HEK293T (cell line): ENCODE results near the gene GPR39.
"Not testable (repeated sequence)": the region's sequence is repeated elsewhere in the genome, so short reads cannot be mapped to it uniquely, and the experiment has no call there.

Experiments used
- CTCF ChIA-PET: fragments of 350-600 bp; formaldehyde crosslinking; extraction: SDS; loops from one replicate; lab custom pipeline; 2021; ENCODE audit warnings: antibody characterized with exemption, inconsistent platforms; lab: Yijun Ruan, JAX
- POLR2A ChIA-PET: fragments of 350-600 bp; formaldehyde crosslinking; extraction: SDS; loops from one replicate; lab custom pipeline; 2020; ENCODE audit warnings: antibody characterized with exemption, inconsistent platforms; lab: Yijun Ruan, JAX
- DNase-seq: peaks from one replicate; pipeline ENCODE4 v3.0.0; 2012; ENCODE audit warnings: mixed read lengths; ENCODE audit errors: extremely low spot score
- ARNT ChIP-seq: fragments of 450-650 bp; IDR thresholded peaks from 2 replicates; pipeline ENCODE4 v1.6.1; 2017; ENCODE audit warnings: mild to moderate bottlenecking
- BHLHE40 ChIP-seq: fragments of 450-650 bp; IDR thresholded peaks from 2 replicates; pipeline ENCODE4 v1.6.1; 2016; ENCODE audit warnings: mild to moderate bottlenecking, moderate library complexity, borderline replicate concordance
- CTBP1 ChIP-seq: fragments of 450-650 bp; IDR thresholded peaks from 2 replicates; pipeline ENCODE4 v1.6.1; 2016; ENCODE audit warnings: borderline replicate concordance
- ELF4 ChIP-seq: fragments of 450-650 bp; IDR thresholded peaks from 2 replicates; pipeline ENCODE4 v1.6.1; 2017; ENCODE audit warnings: antibody characterized with exemption
- FOXA1 ChIP-seq: fragments of 450-650 bp; IDR thresholded peaks from 2 replicates; pipeline ENCODE4 v1.6.1; 2016; ENCODE audit warnings: mild to moderate bottlenecking
- FOXK2 ChIP-seq: fragments of 450-650 bp; IDR thresholded peaks from 2 replicates; pipeline ENCODE4 v1.6.1; 2016; ENCODE audit warnings: mild to moderate bottlenecking
- FOXM1 ChIP-seq: fragments of 450-650 bp; IDR thresholded peaks from 2 replicates; pipeline ENCODE4 v1.6.1; 2017; ENCODE audit warnings: mild to moderate bottlenecking, borderline replicate concordance
- HDGF ChIP-seq: fragments of 450-650 bp; IDR thresholded peaks from 2 replicates; pipeline ENCODE4 v1.6.1; 2017; ENCODE audit warnings: antibody characterized with exemption, borderline replicate concordance
- L3MBTL2 ChIP-seq: fragments of 450-650 bp; conservative IDR thresholded peaks from 2 replicates; pipeline ENCODE4 v1.6.1; 2016; ENCODE audit warnings: mild to moderate bottlenecking
- LEF1 ChIP-seq: fragments of 450-650 bp; IDR thresholded peaks from 2 replicates; pipeline ENCODE4 v1.6.1; 2017; ENCODE audit warnings: mild to moderate bottlenecking, borderline replicate concordance
- NFRKB ChIP-seq: fragments of 450-650 bp; IDR thresholded peaks from 2 replicates; pipeline ENCODE4 v1.6.1; 2016; ENCODE audit warnings: mild to moderate bottlenecking, moderate library complexity
- SP1 ChIP-seq: fragments of 450-650 bp; IDR thresholded peaks from 2 replicates; pipeline ENCODE4 v1.6.1; 2017
- SUZ12 ChIP-seq: fragments of 450-650 bp; IDR thresholded peaks from 2 replicates; pipeline ENCODE4 v1.6.1; 2016; ENCODE audit warnings: mild to moderate bottlenecking
- TARDBP ChIP-seq: fragments of 450-650 bp; IDR thresholded peaks from 2 replicates; pipeline ENCODE4 v1.6.1; 2016
- ZNF384 ChIP-seq: fragments of 450-650 bp; IDR thresholded peaks from 2 replicates; pipeline ENCODE4 v1.6.1; 2016
- TF ChIP-seq, protein P1 (sequence below): fragments of 450-650 bp; IDR thresholded peaks from 2 replicates; pipeline ENCODE4 v1.6.1; 2016

Gene GPR39

DNA sequence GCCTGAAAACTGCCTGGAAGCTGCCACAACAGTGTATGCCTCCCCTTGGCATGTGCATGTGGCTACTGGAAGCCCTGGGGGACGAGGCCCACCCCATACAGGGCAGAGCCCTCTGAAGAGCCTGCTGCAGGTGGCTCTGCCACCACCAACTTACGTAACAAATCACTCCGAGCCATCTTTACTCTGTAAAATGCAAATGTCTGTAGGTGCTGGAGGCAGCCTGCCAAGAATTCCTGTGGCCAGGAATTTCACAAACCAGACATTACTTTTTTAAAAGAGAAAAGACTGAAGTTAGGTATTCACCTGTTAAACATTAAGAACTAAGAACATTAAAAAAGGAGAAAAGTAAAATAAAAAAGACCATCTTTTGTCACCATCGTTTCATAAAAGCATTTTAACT lies 106.3 kb downstream of the GPR39 start:
- DNase-seq: no peak
- POLR2A ChIA-PET: no interaction called here
- CTCF ChIA-PET: no interaction called here
- no peak for TF ChIP-seq LEF1
- no peak for TF ChIP-seq SUZ12
- TF ChIP-seq ARNT: no peak
- no peak for TF ChIP-seq FOXM1
- no peak for TF ChIP-seq L3MBTL2
- TF ChIP-seq CTBP1: no peak
- TF ChIP-seq NFRKB: no peak
- no peak for TF ChIP-seq SP1
- no peak for TF ChIP-seq HDGF
- no peak for TF ChIP-seq ZNF384
- no peak for TF ChIP-seq BHLHE40
- TF ChIP-seq TARDBP: no peak

DNA sequence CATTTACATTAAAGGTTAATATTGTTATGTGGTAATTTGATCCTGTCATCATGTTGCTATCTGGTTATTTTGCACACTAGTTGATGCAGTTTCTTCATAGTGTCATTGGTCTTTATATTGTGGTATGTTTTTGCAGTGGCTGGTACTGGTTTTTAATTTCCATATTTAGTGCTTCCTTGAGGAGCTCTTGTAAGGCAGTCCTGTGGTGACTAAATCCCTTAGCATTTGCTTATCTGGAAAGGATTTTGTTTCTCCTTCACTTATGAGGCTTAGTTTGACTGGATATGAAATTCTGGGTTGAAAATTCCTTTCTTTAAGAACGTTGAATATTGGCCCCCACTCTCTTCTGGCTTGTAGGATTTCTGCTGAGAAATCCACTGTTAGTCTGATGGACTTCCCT lies 120.5 kb downstream of the GPR39 start:
- POLR2A ChIA-PET, CTCF ChIA-PET, DNase-seq: not testable (repeated sequence)

DNA sequence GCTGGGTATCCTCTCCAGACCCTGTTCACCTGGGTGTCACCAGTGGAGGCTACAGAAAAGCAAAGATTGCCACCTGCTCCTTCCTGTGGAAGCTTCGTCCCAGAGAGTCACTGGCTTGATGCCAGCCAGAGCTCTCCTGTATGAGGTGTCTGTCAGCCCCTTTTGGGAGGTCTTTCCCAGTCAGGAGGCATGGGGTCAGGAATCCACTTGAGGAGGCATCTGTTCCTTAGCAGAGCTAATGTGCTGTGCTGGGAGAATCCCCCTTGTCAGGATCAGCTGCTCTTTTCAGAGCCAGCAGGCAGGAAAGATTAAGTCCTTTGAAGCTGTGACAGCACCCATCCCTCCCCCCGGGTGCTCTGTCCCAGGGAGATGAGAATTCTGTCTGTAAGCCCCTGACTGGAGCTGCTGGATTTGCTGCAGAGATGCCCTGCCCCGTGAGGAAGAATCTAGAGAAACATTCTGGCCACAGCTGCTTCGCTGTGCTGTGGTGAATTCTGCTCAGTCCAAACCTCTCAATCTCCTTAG lies 121.8 kb downstream of the GPR39 start:
- ChIA-PET POLR2A (no interaction called here), CTCF (no interaction called here)
- DNase-seq: no peak
- TF ChIP-seq LEF1 (no peak), SUZ12 (no peak), ZNF384 (no peak), ARNT (no peak), FOXK2 (no peak), L3MBTL2 (no peak), NFRKB (no peak), BHLHE40 (no peak), TARDBP (no peak)
- TF ChIP-seq, protein P1, sequence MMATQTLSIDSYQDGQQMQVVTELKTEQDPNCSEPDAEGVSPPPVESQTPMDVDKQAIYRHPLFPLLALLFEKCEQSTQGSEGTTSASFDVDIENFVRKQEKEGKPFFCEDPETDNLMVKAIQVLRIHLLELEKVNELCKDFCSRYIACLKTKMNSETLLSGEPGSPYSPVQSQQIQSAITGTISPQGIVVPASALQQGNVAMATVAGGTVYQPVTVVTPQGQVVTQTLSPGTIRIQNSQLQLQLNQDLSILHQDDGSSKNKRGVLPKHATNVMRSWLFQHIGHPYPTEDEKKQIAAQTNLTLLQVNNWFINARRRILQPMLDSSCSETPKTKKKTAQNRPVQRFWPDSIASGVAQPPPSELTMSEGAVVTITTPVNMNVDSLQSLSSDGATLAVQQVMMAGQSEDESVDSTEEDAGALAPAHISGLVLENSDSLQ: no peak

DNA sequence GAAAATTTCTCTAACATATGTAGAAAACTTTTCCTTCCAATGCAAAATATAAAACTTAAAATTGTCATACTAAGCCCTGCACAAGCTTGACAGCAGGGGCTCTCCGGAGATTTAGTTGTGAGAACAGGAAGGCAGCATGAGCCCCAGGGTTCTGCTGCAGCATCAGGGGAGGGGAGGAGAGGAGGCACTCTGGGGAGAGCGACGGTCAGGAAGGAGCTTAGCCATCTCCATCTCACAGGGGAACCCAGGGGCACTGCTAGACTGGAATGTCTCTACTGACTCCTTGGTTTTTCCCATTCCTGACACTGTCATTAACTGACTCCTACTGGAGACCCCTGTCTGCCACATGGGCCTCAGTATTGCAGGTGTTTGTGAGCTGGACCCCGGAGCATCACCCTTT lies 123.6 kb downstream of the GPR39 start:
- DNase-seq: no peak
- POLR2A ChIA-PET: no interaction called here
- CTCF ChIA-PET: no interaction called here
- TF ChIP-seq TARDBP: no peak
- TF ChIP-seq FOXK2: no peak
- TF ChIP-seq NFRKB: no peak
- no peak for TF ChIP-seq BHLHE40
- TF ChIP-seq ELF4: no peak
- TF ChIP-seq SUZ12: no peak
- TF ChIP-seq ARNT: no peak
- no peak for TF ChIP-seq SP1
- TF ChIP-seq, protein P1: no peak
- TF ChIP-seq HDGF: no peak
- TF ChIP-seq LEF1: no peak

DNA sequence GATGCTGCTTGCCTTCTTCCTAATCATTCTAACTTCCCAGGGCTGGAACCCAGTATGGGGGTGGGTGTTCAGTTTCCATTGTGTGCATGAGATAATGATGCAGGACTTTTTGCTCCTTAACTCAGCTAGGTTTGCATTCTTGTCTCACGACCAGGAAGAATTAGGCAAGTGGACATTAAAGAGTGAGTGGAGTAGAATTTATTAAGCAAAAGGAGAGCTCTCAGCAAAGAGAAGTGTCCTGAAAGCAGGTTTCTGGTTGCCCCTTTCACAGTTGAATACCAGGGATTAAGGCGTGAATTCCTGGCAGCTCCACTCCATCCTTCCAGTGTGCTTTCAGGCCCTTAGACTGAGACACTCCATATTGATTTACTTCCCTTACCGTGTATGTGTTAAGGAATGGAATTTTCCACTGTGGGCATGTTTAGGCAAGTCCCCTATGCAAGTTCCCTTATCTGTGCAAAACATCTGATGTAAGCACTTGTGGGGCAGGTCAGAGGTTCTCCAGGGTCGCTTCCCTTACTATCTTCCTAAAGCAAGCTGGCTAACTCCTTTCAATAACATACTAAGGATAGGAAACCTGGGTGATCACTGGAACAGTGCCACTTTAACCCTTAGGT lies 126.5 kb downstream of the GPR39 start:
- DNase-seq: no peak
- ChIA-PET CTCF (no interaction called here), POLR2A (no interaction called here)
- TF ChIP-seq CTBP1 (no peak), ELF4 (no peak), FOXK2 (no peak), ARNT (no peak), HDGF (no peak), ZNF384 (no peak), SUZ12 (no peak)

DNA sequence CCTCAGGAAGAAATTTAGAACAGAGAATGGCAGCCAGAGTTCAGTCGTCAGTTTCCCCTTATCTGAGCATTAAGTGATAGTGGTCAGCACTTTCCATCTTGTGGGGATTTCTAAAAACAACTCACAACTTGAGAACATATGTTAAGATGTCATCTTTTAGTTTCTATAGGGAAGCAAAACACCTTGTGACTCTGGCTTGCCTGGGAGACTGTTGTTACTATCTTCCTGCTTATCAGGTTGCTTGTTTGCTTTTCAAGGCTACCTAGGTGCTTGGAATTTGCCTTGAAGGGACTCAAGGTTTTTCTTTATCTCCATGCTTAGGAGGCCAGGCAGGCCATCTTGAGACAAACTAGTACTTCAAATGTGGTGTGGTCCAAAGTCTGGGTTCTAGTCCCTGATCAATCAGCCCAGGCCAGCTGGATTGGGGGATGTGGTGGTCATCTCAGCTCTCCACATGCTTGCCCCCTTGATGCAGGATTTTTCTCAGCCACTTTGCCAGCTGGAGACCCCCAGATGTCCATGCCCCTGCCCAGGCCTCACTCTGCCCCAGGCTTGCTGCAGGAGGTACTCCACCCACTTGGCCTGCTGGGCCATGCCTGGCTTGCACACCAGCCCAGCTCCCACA lies 127.5 kb downstream of the GPR39 start:
- CTCF ChIA-PET: no interaction called here
- DNase-seq: no peak
- TF ChIP-seq TARDBP (no peak), BHLHE40 (no peak), LEF1 (no peak), FOXA1 (no peak), L3MBTL2 (no peak), FOXM1 (no peak), ZNF384 (no peak), HDGF (no peak), SP1 (no peak), CTBP1 (no peak), SUZ12 (no peak)
- POLR2A ChIA-PET: no interaction called here

DNA sequence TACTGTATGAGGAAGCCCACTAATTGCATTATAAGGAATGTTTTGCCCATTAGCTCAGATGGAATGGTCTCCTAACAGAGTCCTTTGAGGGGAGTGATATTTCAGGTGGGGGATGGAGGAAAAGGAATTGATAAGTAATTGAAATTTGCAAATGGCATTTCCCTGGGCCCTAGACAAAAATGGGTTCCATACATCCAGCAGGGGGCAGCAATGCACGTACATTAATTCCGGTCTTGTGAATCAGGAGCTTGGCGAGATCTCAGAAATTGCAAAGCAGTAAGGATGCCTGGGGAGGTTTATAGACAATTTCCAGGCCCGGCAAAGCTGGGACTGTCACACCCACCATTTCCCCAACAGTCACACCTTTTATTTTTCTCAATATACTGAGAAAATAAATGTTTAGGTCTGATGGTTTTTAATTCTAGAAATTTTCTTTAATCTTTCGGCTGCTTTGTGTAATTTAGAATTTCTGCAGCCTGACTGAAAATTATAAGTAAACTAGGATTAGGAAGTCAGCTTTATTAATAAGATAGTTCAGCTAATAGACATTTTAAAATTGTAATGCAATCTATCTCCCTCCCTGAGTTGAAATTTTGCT lies 130.6 kb downstream of the GPR39 start:
- TF ChIP-seq SUZ12 (no peak), BHLHE40 (no peak), ARNT (no peak), TARDBP (no peak), LEF1 (no peak), ZNF384 (no peak), ELF4 (no peak), FOXM1 (no peak), FOXK2 (no peak)
- DNase-seq: peak; percentile 59
- POLR2A ChIA-PET: no interaction called here
- CTCF ChIA-PET: interaction anchor here (0.5 to 1.3 kb wide), 8 partner anchors 10 to 1297 kb away, joined by 3 to 11 read pairs (median 3); no protein-coding TSS in a partner anchor
